Natural killer cell treated with Interleukin-12 subunit alpha and Interleukin-12 subunit beta and Interleukin-15 and Interleukin-18, amount 100 ng/mL, for 72 hours (primary cell): ENCODE data around the gene PSMC4. TPM values are rescaled to one million over a fixed set of nuclear protein-coding genes. Genes with fewer than 3 reads are reported as not detected.

Source experiments
- ATAC-seq, 2 donors: fragments of 150-1000 bp; cut with Tn5 transposase in 1 of 2; sonication (Bioruptor Pico), chemical (Tn5 transposase) in 1 of 2; 2 replicates each; pipeline ENCODE4 v1.10.0; 2021
- DNase-seq: peaks from one replicate; pipeline ENCODE4 v3.0.0; 2022; ENCODE audit warnings: low spot score
- H3K27ac Mint-ChIP-seq, 2 donors: 1 replicate in 1 of 2; 2 replicates in 1 of 2; pipeline ENCODE4 v1.8.0; 2022; ENCODE audit warnings: mixed read lengths in 2 of 2, mild to moderate bottlenecking in 1 of 2, moderate library complexity in 1 of 2
- H3K27me3 Mint-ChIP-seq, 2 donors: 1 replicate in 1 of 2; 2 replicates in 1 of 2; pipeline ENCODE4 v1.8.0; 2022; ENCODE audit warnings: mixed read lengths in 2 of 2
- H3K36me3 Mint-ChIP-seq: one replicate; pipeline ENCODE4 v1.8.0; 2022; ENCODE audit warnings: mixed read lengths
- H3K4me1 Mint-ChIP-seq, 2 donors: 1 replicate in 1 of 2; 2 replicates in 1 of 2; pipeline ENCODE4 v1.8.0; 2022; ENCODE audit warnings: low read depth in 2 of 2, mixed read lengths in 2 of 2, mild to moderate bottlenecking in 1 of 2
- H3K4me3 Mint-ChIP-seq: one replicate; pipeline ENCODE4 v1.8.0; 2022; ENCODE audit warnings: mixed read lengths
- H3K9me3 Mint-ChIP-seq: 2 replicates; pipeline ENCODE4 v1.8.0; 2022; ENCODE audit warnings: mixed read lengths
- total RNA-seq, 2 donors: library from RNA; stranded (reverse); gene quantifications; one replicate each; pipeline ENCODE4 v1.2.3, GENCODE V29; 2022

PSMC4 gene
- total RNA-seq, 2 donors from 2014 or later: 163 to 165 TPM

DNA sequence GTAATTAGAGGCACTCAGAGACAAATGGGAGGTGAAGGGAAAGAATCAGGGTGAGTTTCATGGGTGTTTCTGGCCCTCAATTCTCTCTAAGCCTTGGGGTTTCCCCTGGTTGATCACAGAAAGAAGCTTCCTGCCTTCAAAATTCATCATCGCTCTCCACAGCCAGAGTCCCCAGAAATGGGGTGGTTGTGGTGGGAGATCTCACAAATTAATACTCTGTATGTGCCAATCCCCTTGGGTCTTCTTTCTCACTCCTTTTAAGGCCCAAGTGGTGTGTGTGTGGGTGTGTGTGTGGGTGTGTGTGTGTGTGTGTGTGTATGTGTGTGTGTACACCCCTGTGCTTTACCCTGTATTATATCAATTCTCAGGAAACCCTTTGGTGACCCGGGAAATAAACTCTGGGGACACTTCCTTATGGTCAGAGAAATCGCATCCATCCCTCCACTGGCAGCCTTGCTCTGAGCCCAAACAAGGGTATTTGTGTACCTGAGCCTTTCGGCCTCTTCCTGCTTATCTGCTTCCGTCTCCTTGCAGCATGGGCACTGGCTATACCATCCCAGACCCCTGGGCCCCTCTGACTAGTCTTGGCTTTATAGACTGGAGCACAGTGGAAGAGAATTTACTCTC is 33.8 kb upstream of the PSMC4 start:
- Mint-ChIP-seq H3K4me3 (peak overlapping the region; percentile 59), H3K9me3 (peaks cover 14% of the 10 kb centered on the region), H3K4me1 (peaks cover 69 to 72% of the 10 kb centered on the region in 2 donors), H3K36me3 (peaks cover 12% of the 10 kb centered on the region), H3K27me3 (no peaks in the 10 kb centered on the region), H3K27ac (peak overlapping the region; percentile 50 to 80)
- no peak for DNase-seq
- peak; percentile 77 to 78 for ATAC-seq

DNA sequence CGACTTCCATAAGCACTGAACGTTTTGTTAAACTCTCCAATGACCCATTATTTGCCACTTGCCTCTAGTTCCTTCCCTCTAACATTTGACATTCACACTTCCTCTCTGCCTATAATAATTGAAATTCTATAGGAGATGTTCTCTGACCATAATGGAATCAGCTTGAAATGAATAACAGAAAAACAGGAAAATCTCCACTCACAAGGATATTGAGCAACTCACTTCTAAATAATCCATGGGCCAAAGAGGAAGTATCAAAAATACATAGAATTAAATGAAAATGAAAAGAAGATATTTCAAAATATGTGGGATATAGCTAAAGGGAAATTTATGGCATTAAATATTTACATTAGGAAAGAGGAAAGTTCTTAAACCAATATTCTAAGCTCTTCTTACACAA is 33.2 kb upstream of the PSMC4 start:
- Mint-ChIP-seq H3K9me3 (peaks cover 14% of the 10 kb centered on the region), H3K27me3 (no peaks in the 10 kb centered on the region), H3K36me3 (peaks cover 12% of the 10 kb centered on the region), H3K4me1 (peaks cover 75 to 78% of the 10 kb centered on the region in 2 donors), H3K4me3 (peak overlapping the region; percentile 21), H3K27ac (peak overlapping the region; percentile 50 to 80)
- ATAC-seq: no peak
- no peak for DNase-seq

DNA sequence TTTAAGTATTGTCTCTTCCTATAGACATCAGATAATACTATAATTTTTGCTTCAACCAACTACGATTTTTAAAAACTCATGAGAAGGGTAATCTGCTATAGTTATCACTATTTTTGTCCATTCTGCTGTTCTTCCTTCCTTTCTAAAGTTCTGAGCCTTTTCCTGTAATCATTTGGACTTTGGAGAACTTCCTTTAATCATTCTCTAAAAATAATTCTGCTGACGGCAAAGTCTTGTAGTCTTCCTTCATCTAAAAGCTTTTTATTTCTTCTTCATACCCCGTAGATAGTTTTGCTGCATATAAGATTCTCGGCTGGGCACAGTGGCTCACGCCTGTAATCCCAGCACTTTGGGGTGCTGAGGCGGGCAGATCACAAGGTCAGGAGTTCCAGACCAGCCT is 31.4 kb upstream of the PSMC4 start:
- peaks cover 12% of the 10 kb centered on the region for H3K36me3 Mint-ChIP-seq
- no peak for DNase-seq
- H3K4me1 Mint-ChIP-seq: peaks cover 80 to 81% of the 10 kb centered on the region in 2 donors
- H3K27me3 Mint-ChIP-seq: no peaks in the 10 kb centered on the region
- peaks cover 14% of the 10 kb centered on the region for H3K9me3 Mint-ChIP-seq
- H3K4me3 Mint-ChIP-seq: no peak overlapping the region
- H3K27ac Mint-ChIP-seq: peak overlapping the region; percentile 89 to 95
- no peak for ATAC-seq

DNA sequence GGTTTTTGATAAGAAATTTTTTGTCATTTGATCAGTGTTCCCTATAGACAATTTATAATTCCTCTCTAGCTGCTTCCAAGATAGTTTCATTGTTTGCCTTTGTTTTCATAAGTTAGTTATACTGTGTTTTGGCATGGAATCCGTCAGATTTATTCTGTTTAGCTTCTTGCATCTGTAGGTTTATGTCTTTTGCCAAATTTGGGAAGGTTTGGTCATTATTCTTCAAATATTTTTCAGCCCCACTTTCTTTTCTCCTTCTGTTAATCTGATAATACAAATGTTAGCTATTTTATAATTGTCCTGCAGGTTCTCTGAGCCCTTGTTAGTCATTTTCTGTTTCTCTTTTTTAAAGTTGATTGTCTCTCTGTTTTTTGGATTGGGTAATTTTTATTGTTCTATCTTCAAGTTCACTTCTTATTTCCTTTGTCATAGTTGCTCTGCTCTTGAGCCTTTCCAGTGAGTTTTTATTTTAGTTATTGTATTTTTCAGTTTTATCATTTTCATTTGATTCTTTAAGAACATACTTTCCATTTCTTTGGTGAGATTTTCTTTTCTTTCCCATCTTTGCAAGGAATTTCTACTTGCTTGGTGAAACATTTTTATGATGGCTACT is 30.6 kb upstream of the PSMC4 start:
- DNase-seq (no peak), ATAC-seq (no peak)
- Mint-ChIP-seq H3K36me3 (peaks cover 12% of the 10 kb centered on the region), H3K27me3 (no peaks in the 10 kb centered on the region), H3K4me1 (peaks cover 73 to 78% of the 10 kb centered on the region in 2 donors), H3K4me3 (peak overlapping the region; percentile 88), H3K27ac (peak overlapping the region; percentile 89 to 95), H3K9me3 (peaks cover 14% of the 10 kb centered on the region)

DNA sequence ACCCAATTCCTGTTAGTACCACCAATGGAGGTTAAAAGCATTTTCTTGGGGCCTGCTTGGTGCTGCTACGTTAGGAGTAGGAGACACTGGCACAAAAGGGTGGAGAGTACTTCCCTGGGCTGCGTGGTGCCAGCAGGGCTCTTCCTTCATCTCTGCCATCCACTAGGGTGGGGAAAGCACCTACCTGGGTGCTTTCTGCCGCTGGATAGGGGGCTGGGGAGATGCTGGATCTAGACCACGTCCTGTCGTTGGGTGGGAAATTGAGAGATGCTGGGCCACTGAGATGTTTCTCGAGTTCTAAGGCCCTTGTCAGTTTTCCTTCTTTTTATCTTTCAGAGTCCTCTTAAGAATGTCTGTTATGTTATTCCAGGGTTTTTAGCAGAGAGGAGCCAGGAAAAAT is 29.8 kb upstream of the PSMC4 start:
- ATAC-seq (no peak), DNase-seq (no peak)

DNA sequence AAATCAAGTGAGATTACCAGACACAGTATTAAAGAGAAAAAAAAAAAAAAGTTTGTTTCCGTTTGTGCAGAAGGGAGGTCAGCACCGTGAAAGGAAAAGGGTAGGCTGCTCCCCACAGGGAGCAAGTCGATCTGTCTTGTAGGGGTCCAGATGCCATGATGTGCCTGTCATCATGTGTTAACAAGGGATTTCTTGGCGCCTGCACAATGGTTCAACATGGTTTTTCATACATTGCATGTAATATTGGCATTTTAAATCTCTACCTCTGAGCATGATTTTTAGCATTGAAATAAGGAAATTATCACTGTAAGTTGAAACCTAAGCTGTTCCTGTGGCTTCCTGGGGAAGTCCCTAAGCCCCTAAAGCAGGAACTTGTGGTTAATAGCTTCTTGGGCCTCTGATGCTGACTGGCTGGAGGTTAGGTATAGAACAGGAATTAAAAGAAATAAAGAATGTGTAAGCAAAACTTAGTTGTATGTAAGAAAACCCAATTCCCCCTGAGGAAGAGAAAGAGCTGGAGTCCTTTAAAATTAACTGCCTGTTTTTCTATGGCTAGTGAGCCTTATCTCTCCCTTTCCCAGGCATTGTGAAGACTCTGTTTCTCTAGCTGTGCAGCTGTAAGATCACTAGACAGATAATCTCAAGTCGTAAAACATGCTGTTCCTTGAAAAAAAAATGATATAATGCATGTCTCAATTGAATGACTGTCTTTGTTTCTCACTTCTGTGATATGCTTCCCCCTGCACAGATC is 29.2 kb upstream of the PSMC4 start:
- Mint-ChIP-seq H3K27me3 (no peaks in the 10 kb centered on the region), H3K4me3 (peak overlapping the region; percentile 88), H3K9me3 (peaks cover 14% of the 10 kb centered on the region), H3K27ac (peak overlapping the region; percentile 89 to 95), H3K4me1 (peaks cover 68 to 70% of the 10 kb centered on the region in 2 donors), H3K36me3 (peaks cover 12% of the 10 kb centered on the region)
- ATAC-seq: peak; percentile 82 to 86
- DNase-seq: peak; percentile 81

More for the DNA sequence above, 29.8 kb upstream of the PSMC4 start:
- Mint-ChIP-seq H3K27me3 (no peaks in the 10 kb centered on the region), H3K36me3 (peaks cover 12% of the 10 kb centered on the region), H3K4me1 (peaks cover 69 to 70% of the 10 kb centered on the region in 2 donors), H3K4me3 (peak overlapping the region; percentile 88), H3K9me3 (peaks cover 14% of the 10 kb centered on the region), H3K27ac (peak overlapping the region; percentile 89 to 95)

DNA sequence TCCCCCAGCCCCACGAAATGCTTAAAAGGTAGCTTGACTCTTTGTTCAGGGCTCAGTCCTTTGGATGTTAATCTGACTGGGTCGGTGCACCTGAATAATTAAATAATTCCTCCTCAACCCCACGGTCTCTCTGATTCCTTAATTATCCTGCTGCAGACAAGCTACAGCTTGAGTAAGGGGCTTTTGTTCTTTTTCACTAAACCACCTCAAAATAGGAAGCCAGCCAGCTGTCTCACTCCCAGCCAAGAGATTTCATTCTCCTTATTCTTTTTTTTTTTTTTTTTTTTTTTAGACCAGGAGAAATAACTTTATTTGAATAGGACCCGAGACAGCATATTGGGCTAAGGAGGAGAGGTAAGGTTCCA is 28.6 kb upstream of the PSMC4 start:
- peaks cover 14% of the 10 kb centered on the region for H3K9me3 Mint-ChIP-seq
- no peaks in the 10 kb centered on the region for H3K27me3 Mint-ChIP-seq
- H3K4me1 Mint-ChIP-seq: peaks cover 66 to 67% of the 10 kb centered on the region in 2 donors
- peak overlapping the region; percentile 89 to 95 for H3K27ac Mint-ChIP-seq
- DNase-seq (no peak), ATAC-seq (no peak)
- H3K36me3 Mint-ChIP-seq: peaks cover 12% of the 10 kb centered on the region
- H3K4me3 Mint-ChIP-seq: peak overlapping the region; percentile 88

DNA sequence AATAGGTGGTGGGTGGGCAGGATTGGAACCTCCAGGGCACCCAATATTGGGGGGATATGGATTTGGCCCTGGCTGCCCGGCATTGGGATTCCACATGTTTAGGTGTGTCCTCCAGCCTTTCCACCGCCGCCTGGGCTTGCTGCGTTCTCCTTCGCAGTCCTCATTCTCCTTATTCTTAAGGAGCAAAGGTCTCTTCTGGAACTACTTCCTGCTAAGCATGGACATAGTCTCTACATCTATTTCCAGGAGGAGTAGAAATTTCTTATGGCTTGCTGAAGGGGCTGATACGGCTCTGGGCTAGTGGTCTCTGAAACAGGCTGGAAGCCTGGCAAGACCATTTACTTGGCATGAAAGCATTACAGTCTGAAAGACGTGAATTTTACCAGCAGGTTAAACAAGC is 27.4 kb upstream of the PSMC4 start:
- Mint-ChIP-seq H3K4me3 (peak overlapping the region; percentile 16), H3K4me1 (peaks cover 60 to 61% of the 10 kb centered on the region in 2 donors)
- DNase-seq: no peak

DNA sequence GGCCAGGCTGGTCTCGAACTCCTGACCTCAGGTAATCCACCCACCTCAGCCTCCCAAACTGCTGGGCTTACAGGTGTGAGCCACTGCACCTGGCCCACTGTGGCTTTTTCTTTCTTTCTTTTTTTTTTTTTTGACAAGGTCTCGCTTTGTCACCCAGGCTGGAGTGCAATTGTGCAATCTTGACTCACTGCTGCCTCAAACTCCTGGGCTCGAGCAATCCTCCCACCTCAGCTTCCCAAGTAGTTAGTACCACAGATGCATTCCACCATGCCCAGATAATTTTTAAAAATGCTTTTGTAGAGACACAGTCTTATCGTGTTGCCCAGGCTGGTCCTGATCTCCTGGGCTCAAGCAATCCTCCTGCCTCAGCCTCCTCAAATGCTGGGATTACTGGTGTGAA is 24.4 kb upstream of the PSMC4 start:
- ATAC-seq (no peak), DNase-seq (no peak)
- Mint-ChIP-seq H3K27me3 (no peaks in the 10 kb centered on the region), H3K4me3 (peak overlapping the region; percentile 26), H3K27ac (peak overlapping the region; percentile 3 to 95), H3K9me3 (no peaks in the 10 kb centered on the region), H3K36me3 (no peaks in the 10 kb centered on the region), H3K4me1 (peaks cover 48 to 53% of the 10 kb centered on the region in 2 donors)

More for the DNA sequence above, 27.4 kb upstream of the PSMC4 start:
- Mint-ChIP-seq H3K36me3 (peaks cover 12% of the 10 kb centered on the region), H3K27ac (peak overlapping the region; percentile 89 to 95), H3K27me3 (no peaks in the 10 kb centered on the region), H3K9me3 (peaks cover 9% of the 10 kb centered on the region)
- ATAC-seq: no peak

DNA sequence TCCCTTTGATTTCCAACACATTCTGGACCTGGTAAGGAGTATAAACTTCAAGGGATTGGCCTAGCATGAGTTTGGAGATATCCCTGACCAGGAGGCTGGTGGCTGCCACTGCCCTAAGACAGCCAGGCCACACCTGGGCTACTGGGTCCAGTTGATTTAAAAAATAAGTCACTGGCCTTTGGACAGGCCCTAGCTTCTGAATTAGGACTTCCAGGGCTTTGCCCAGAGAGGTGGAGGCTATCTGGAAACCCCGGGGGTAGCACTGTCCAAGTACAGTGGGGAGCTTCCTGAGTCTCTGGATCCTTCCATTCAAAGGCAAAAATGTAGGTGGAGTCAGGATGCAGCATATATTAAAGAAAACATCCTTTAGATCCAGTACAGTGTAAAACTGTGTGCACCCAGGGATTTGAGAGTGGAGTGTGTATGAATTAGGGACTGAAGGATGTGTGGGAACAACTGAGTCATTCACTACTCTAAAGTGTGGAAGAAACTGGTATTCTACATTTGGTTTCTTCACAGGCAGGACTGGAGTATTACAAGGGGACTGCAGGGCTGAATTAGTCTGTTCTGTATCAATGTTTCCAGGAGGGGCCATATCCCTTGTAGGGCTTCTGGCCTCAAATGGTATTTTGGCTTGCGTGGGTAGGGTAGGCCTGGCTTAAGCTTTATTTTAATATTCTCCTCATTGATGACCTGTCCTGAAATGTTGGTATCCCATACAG is 21.8 kb upstream of the PSMC4 start:
- peaks cover 2% of the 10 kb centered on the region for H3K9me3 Mint-ChIP-seq
- H3K4me1 Mint-ChIP-seq: peaks cover 51% of the 10 kb centered on the region in 2 donors
- DNase-seq (no peak), ATAC-seq (no peak)
- H3K27me3 Mint-ChIP-seq: no peaks in the 10 kb centered on the region
- no peak overlapping the region for H3K4me3 Mint-ChIP-seq
- peak overlapping the region; percentile 29 to 35 for H3K27ac Mint-ChIP-seq
- H3K36me3 Mint-ChIP-seq: no peaks in the 10 kb centered on the region

DNA sequence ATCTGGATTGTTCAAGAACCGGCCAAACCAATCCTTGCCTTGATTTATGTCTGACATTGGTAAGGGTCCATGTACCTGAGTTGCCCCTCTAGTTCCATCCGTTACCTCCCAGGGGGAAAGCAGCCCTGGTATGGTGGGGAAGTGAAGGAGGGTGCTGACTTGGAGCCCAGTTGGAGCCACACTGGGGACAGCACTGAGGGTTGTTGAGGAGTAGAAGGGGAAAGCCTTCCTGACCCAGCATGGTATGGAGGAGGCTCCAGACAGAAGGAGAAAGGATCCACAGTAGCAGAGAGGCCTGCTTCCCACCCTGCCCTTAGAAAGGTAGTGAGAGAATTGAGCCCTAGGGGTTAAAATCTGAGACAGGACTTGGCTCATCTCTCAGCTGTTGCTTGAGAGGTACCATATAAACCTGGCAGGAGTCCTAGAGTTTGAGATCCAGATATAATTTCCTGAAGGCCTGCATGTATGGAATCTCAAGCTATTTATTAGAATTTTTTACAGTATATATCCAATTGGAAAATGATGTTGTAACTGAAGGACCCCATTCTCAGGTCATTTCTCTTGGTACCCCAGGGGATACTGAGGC is 19.8 kb upstream of the PSMC4 start:
- H3K4me3 Mint-ChIP-seq: peak overlapping the region; percentile 84
- no peak for DNase-seq
- no peaks in the 10 kb centered on the region for H3K36me3 Mint-ChIP-seq
- H3K27ac Mint-ChIP-seq: peak overlapping the region; percentile 92 to 93
- H3K27me3 Mint-ChIP-seq: no peaks in the 10 kb centered on the region
- ATAC-seq: no peak
- peaks cover 45 to 52% of the 10 kb centered on the region in 2 donors for H3K4me1 Mint-ChIP-seq
- peaks cover 2% of the 10 kb centered on the region for H3K9me3 Mint-ChIP-seq

DNA sequence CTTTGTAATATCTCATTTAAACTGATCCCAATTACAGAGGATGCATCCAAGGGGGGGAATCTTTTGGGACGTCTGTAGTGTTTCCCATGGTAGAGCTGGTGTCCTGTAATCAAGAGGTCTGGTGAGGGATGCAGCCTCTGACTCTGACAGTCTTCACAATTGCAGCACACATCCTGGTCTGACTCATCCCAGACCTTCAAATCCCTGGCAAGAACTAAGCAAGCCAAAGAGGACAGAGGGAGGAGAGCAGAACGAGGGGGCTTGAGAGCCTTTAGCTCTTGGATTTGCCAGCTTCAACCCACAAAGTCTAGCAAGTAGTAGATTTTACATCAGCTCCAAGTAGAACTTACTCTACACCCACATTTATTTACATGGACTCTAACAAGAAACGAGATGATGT is 19.3 kb upstream of the PSMC4 start:
- Mint-ChIP-seq H3K9me3 (peaks cover 2% of the 10 kb centered on the region), H3K4me1 (peaks cover 41 to 48% of the 10 kb centered on the region in 2 donors), H3K36me3 (no peaks in the 10 kb centered on the region), H3K27ac (peak overlapping the region; percentile 92 to 93), H3K4me3 (peak overlapping the region; percentile 84), H3K27me3 (no peaks in the 10 kb centered on the region)
- peak in 1 of 2 donors; percentile 50 for ATAC-seq
- DNase-seq: no peak

DNA sequence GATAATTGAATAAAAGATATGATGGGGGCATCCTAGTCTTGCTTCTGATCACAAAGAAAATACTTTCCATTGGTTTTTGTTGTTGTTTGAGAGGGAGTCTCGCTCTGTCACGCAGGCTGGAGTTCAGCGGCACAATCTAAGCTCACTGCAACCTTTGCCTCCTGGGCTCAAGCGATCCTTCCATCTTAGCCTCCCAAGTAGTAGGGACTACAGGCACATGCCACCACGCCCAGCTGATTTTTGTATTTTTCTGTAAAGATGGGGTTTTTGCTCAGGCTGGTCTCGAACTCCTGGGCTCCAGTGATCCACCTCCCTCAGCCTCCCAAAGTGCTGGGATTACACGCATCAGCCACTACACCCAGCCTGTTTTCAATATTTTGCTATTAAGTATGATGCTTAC is 17.1 kb upstream of the PSMC4 start:
- ATAC-seq: no peak
- Mint-ChIP-seq H3K4me1 (peaks cover 37 to 39% of the 10 kb centered on the region in 2 donors), H3K36me3 (no peaks in the 10 kb centered on the region), H3K4me3 (peak overlapping the region; percentile 70), H3K27ac (peak overlapping the region; percentile 92 to 93), H3K9me3 (peaks cover 2% of the 10 kb centered on the region), H3K27me3 (no peaks in the 10 kb centered on the region)
- DNase-seq: no peak
